Superior temporal gyrus (tissue), 1 donor: Measurements from ENCODE around the gene ARSD.
"Not testable (repeated sequence)": the region's sequence is repeated elsewhere in the genome, so short reads cannot be mapped to it uniquely, and the experiment has no call there.

Experiments
- DNase-seq: peaks from one replicate; pipeline ENCODE4 v3.0.0-alpha.2; 2016; ENCODE audit errors: extremely low spot score

ARSD gene

DNA sequence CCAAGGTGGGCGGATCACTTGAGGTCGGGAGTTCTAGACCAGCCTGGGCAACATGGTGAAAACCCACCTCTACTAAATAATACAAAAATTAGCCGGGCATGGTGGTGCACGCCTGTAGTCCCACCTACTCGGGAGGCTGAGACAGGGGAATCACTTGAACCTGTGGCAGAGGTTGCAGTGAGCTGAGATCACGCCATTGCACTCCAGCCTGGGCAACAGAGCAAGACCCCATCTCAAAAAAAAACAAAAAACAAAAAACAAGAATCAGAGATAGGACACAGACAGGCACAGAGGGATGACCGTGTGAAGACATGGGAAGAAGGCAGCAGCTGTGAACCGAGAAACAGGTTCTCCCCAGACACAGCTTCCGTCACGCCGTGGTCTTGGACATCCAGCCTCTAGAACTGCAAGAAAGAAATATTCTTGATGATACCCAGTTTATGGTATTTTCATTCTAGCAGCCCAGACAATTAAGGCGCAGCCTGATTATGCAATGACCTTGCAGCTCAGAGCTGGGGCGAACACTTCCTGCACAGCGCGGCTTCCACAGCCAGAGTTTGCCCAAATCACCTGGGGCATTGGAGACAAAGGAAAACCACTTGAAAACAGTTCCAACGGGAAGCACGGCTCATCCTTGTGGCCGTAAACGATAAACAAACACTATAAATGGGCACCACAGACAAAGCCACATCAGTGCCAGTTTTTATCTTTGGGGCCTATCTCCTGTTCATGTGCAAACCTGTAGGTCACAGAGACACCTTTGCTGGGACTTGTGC lies 4.2 kb upstream of the ARSD start:
- no peak for DNase-seq

DNA sequence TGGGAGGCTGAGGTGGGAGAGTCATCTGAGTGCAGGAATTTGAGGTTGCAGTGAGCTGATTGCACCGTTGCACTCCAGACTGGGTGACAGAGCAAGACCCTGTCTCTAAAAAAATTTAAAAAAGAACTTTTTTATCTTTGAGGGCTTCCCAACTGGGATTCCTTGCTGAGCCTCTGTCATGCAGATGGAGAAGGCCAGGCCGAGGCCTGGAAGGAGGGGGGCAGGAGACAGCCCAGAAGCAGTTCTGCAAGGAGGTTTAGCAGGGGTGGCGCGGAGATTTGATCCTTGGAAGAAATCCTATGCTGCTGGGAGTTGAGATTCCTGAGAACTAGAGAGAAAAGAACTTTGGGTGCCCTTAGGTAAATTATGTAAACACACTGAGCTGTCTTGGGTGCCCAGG lies 2.5 kb upstream of the ARSD start:
- no peak for DNase-seq

DNA sequence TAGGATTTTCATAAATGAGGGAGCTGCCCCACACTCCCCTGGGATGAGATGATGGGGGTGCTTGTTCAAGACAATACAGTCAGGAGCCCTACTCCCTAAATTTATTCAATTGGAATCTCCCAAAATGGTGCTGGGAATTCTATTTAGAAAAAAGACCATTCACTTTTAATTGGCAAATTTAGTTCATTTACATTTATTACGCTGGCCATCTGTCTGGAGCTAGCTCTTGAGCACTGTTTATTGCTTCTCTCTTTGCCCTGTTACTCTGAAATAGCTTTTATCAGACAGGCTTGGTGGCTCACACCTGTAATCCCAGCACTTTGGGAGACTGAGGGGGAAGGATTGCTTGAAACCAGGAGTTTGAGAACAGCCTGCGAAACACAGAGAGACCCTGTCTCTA lies 2.0 kb upstream of the ARSD start:
- DNase-seq: no peak

- no peak for DNase-seq
Measured at GRCh38 chrX:2928191-2928582, 952 bp downstream of the ARSD start.

DNA sequence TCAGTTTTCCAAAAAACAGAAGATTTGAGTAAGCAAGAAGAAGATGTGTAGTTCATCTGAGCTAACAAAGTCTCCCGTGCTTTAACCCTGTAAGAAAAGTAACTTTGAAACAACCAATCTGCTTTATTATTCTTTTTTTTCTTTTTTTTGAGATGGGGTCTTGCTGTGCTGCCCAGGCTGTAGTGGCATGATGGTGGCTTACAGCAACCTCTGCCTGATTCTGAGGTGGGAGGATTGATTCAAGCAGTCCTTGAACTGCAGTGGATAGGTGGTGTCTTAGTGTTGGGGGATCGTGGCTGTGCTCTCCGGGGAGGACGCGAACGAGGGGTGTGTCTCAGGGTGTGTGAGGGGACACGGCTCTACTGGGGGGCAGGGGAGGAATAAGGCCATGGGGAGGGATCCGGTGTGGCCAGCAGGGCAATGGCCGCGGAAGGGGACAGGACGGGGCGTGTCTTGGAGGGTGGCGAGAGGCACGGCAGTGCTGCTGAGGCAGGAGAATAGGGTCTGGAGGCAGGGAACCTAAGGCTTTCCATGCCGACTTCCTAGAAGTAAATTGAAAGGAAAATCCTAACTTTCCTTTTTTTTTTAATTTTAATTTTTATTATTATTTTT lies 2.4 kb downstream of the ARSD start:
- DNase-seq: no peak

- not testable (repeated sequence) for DNase-seq
Measured at GRCh38 chrX:2926255-2926654, 2.9 kb downstream of the ARSD start.

GRCh38 chrX:2924151-2924550 lies 5.0 kb downstream of the ARSD start:
- DNase-seq: no peak

DNA sequence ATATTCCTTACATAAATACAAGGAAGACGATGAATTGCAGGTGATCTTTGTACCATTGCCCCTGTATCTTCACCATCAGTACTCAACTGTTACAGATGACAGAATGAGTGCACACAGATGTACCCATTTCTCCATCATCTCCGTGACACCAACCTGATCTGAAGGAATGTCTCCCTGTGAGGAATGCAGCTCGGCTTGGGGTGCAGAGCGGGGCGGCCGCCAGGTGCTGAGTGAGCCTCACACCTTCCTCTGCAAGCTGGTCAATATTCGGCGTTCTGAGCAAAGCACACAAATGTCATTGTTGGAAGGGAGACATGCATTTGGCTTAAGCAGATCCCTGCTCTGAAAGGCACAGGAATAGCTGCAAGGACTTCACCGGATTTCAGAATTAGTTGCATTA lies 7.4 kb downstream of the ARSD start:
- no peak for DNase-seq

- no peak for DNase-seq
Measured at GRCh38 chrX:2921193-2921592, 7.9 kb downstream of the ARSD start.

- no peak for DNase-seq
Measured at GRCh38 chrX:2917767-2918166, 11.4 kb downstream of the ARSD start.

GRCh38 chrX:2913118-2913517 lies 16.0 kb downstream of the ARSD start:
- no peak for DNase-seq

DNA sequence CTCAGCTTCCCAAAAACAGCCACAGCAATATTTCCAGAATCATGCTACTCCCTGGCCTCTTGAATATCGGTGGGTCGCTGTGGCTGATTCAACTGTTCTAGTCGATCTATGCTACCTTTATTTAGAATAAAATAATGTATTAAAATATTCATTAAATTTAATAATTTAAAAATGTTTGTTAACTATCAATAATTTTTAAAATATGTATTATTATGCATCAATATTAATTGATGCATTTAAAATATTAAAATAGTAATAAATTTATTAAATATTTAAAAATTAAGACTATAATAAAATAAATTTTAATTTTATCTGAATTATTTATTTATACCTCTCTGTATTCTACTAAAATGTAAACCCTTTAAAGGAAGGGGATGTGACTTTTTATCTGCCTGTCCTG lies 19.0 kb downstream of the ARSD start:
- DNase-seq: no peak

GRCh38 chrX:2908125-2908685 lies 20.9 kb downstream of the ARSD start:
- DNase-seq: no peak

DNA sequence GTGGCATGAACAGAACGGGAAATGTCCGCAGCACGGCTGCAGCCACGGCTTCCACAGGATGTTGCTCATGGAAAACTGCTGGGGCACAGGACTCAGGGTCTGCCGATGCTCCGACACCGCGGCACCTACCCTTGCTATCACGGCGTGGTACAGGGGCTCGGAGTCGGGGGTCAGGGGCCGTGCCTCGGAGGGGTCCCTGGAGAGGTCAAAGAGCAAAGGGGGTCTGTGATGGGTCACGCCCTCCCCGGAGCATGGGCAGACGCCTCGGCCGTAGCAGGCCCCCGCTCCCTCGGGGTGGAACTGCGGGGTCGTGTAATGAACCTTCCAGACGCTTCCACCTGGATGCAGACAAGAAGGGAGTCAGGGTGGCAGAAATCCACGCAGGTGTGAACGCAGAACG lies 21.8 kb downstream of the ARSD start:
- no peak for DNase-seq

GRCh38 chrX:2903366-2903765 lies 25.8 kb downstream of the ARSD start:
- DNase-seq: no peak

DNA sequence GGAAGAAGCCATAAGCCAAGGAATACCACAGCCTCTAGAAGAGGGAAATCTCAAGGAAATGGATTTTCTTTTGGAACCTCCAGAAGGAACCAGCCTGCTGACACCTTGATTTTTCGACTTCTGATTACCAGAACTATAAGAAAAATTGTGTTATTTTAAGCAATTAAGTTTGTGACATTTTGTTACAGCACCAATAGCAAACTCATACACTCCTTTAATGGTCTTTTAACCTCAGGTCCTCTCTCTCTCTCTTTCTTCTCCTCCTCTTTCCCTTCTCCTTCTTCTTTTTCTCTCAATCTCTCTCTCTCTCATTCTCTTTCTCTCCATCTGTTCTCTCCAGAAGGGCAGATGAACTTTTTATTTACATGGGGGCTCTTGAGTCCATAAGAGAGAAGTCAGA lies 26.3 kb downstream of the ARSD start:
- DNase-seq: no peak

DNA sequence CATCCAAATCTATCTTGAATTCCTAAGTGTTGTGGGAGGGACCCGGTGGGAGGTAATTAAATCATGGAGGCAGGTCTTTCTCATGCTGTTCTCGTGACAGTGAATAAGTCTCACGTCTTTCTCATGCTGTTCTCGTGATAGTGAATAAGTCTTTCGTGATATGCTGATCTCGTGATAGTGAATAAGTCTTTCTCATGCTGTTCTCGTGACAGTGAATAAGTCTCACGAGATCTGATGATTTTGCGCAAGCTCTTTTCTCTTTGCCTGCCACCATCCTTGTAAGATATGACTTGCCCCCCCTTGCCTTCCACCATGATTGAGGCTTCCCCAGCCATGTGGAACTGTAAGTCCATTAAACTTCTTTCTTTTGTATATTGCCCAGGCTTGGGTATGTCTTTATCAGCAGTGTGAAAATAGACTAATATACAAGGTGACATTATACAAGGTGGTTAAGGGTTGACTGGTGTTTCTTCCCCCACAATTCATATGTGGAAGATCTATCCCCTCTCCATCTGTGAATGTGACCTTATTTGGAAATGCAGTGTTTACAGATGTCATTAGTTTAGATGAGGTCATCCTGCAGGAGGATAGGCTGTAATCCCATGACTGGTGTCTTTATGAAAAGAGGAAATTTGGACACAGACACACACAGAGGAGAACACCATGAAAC lies 27.6 kb downstream of the ARSD start:
- no peak for DNase-seq

- no peak for DNase-seq
Measured at GRCh38 chrX:2898846-2899512, 30.2 kb downstream of the ARSD start.

GRCh38 chrX:2897690-2898623 lies 31.2 kb downstream of the ARSD start:
- not testable (repeated sequence) for DNase-seq

DNA sequence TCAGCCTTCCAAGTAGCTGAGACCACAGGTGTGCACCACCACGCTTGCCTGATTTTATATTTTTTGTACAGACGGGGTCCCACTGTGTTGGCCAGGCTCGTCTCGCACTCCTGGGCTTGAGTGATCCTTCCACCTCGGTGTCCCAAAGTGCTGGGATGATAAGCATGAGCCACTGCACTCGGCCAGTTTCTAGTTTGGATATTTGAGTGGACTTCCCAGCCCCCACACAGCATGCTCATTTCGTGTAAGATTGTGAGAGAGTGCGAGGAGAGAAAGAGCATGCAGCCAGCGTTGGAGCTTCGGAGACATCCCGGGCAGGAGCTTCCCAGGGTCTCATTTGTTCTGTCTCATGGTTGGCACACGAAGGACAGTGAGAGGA lies 31.8 kb downstream of the ARSD start:
- no peak for DNase-seq

- no peak for DNase-seq
Measured at GRCh38 chrX:2894885-2895292, 34.2 kb downstream of the ARSD start.
